Activated T-cell treated with anti-CD3 and anti-CD28 coated beads for 4 hours (primary cell): ENCODE results near the gene DR1.

Source experiments
- DNase-seq: peaks from one replicate; pipeline ENCODE4 v3.0.0-alpha.2; 2020

DR1 gene

GRCh38 chr1:93345633-93346420 lies at the start of gene DR1:
DR1 (plus strand) TSS chr1:93345907; CDS start chr1:93346646, 739 bp downstream.
- DNase-seq, result peak; percentile 89

- DNase-seq, result no peak
Measured at GRCh38 chr1:93296555-93297154, 49.1 kb upstream of the DR1 start.

- DNase-seq, result no peak
Measured at GRCh38 chr1:93301131-93301530, 44.6 kb upstream of the DR1 start.

GRCh38 chr1:93302078-93302477 lies 43.6 kb upstream of the DR1 start:
- no peak for DNase-seq

GRCh38 chr1:93304716-93305138 lies 41.0 kb upstream of the DR1 start:
- DNase-seq, result peak; percentile 35

- no peak for DNase-seq
Measured at GRCh38 chr1:93306920-93307319, 38.8 kb upstream of the DR1 start.

GRCh38 chr1:93313026-93313425 lies 32.7 kb upstream of the DR1 start:
- no peak for DNase-seq

- no peak for DNase-seq
Measured at GRCh38 chr1:93317207-93317606, 28.5 kb upstream of the DR1 start.

GRCh38 chr1:93317943-93318342 lies 27.8 kb upstream of the DR1 start:
- DNase-seq, result no peak

- DNase-seq, result no peak
Measured at GRCh38 chr1:93321720-93322119, 24.0 kb upstream of the DR1 start.

GRCh38 chr1:93322349-93322748 lies 23.4 kb upstream of the DR1 start:
- no peak for DNase-seq

GRCh38 chr1:93323185-93323820 lies 22.4 kb upstream of the DR1 start:
- DNase-seq, result no peak

- no peak for DNase-seq
Measured at GRCh38 chr1:93324486-93325464, 20.9 kb upstream of the DR1 start.

GRCh38 chr1:93328809-93329760 lies 16.6 kb upstream of the DR1 start:
- DNase-seq, result no peak

GRCh38 chr1:93330196-93330595 lies 15.5 kb upstream of the DR1 start:
- DNase-seq, result no peak

GRCh38 chr1:93330617-93331016 lies 15.1 kb upstream of the DR1 start:
- no peak for DNase-seq

GRCh38 chr1:93331412-93331811 lies 14.3 kb upstream of the DR1 start:
- no peak for DNase-seq

GRCh38 chr1:93332368-93332767 lies 13.3 kb upstream of the DR1 start:
- no peak for DNase-seq

GRCh38 chr1:93338387-93339146 lies 7.1 kb upstream of the DR1 start:
- DNase-seq, result no peak

- DNase-seq, result no peak
Measured at GRCh38 chr1:93339171-93339697, 6.5 kb upstream of the DR1 start.

- DNase-seq, result no peak
Measured at GRCh38 chr1:93340090-93340489, 5.6 kb upstream of the DR1 start.
